ENCODE measurements around the gene DPH7.
"Not testable (repeated sequence)": the region's sequence is repeated elsewhere in the genome, so short reads cannot be mapped to it uniquely, and the experiment has no call there.

The DPH7 gene

DNA sequence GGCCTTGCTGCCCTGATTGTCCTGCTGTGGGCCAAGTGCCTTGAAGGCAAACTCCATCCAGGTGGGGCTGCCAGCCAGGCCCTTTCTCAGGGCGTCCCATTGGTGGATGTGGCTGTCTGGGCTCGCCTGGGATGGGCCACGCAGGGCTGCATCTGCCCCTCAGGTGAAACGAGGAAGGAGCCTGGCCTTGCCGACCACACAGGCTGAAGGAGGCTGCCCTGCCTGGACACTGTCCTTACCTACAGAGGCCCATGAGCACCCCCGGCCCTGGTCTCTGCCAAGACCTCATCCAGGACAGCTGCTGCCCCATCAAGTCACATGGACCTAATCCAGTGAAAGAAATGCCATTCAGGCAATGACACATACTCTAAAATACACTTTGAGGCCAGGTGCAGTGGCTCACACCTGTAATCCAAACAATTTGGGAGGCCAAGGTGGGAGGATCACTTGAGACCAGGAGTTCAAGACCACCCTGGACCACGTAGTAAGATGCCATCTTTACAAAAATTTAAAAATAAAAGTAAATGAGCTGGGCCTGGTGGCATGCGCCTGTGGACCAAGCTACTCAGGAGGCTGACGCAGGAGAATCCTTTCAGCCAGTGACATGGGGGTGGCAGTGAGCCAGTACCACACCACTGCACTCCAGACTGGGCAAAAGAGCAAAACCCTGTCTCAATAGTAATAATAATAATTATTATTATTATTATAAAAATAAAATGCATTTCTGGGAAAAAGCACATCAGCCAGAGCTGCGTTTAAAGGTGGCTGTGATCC, 62.4 kb downstream of the DPH7 start:
- no peak for DNase-seq

DNA sequence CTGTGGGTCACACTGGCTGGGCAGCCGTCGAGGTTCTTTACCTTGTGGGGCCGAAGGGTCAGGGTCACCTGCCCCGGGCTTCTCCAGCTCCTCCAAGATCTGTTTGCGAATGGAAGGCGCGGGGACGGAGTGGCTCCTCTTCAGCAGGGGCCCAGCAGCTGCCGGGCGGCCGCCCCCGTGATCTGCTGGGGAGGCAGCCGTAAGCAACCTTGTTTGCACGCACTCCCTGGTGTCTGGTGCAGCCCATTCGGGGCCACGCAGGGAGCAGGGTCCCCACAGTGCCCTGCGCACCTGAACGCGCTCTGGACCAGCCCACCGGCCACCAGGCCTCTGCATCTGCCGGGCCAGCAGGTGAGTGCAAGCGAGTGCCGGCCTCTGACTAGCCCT, 63.4 kb downstream of the DPH7 start:
- no peak for DNase-seq

DNA sequence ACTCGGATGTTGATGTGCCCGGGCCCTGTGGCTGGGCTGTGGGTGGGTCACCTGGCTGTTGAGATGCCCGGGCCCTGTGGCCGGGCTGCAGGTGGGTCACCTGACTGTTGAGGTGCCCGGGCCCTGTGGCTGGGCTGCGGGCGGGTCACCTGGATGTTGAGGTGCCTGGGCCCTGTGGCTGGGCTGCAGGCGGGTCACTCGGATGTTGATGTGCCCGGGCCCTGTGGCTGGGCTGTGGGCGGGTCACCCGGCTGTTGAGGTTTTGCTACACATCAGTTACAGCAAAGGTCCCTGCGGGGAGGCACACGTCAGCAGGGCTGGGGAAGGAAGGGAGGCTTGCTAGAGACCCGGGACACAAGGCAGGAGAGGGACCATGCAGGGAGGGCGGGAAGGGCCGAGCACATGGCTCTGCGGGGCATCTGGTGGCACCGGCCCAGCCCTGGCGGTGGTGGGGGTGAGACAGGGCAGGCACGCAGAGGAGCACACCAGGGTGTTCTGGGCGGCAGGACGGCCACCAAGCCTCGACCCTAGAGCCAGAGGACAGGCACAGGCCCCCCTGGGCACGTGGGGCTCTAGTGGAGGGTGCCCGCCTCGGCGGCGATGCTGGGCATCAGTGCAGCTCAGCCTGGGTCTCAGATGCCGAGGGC, 63.9 kb downstream of the DPH7 start:
- no peak for DNase-seq

DNA sequence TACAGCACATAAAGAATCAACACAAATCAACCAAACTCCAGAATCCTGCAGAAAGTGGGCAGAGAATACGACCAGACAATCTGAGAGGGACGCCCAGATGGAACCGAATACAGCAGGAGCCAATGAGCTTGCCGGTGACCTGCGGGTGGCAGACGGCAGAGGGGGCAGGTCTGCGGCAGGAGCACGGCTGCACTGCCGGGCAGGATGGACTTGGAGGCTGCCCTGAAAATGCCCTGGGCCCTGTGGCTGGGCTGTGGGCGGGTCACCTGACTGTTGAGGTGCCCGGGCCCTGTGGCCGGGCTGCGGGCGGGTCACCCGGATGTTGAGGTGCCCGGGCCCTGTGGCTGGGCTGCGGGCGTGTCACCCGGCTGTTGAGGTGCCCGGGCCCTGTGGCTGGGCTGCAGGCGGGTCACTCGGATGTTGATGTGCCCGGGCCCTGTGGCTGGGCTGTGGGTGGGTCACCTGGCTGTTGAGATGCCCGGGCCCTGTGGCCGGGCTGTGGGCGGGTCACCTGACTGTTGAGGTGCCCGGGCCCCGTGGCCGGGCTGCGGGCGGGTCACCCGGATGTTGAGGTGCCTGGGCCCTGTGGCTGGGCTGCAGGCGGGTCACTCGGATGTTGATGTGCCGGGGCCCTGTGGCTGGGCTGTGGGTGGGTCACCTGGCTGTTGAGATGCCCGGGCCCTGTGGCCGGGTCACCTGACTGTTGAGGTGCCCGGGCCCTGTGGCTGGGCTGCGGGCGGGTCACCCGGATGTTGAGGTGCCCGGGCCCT, 64.7 kb downstream of the DPH7 start:
- not testable (repeated sequence) for DNase-seq

DNA sequence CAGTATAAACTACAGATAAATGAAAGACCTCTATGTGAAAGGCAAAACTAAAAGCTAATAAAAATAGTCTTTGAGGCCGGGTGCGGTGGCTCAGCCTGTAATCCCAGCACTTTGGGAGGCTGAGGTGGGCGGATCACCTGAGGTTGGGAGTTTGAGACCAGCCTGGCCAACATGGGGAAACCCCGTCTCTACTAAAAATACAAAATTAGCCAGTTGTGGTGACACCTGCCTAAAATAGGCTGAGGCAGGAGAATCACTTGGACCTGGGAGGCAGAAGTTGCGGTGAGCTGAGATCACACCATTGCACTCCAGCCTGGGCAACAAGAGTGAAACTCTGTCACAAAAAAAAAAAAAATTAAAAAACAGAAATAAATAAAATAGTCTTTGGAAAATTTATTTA, 65.6 kb downstream of the DPH7 start:
- not testable (repeated sequence) for DNase-seq

DNA sequence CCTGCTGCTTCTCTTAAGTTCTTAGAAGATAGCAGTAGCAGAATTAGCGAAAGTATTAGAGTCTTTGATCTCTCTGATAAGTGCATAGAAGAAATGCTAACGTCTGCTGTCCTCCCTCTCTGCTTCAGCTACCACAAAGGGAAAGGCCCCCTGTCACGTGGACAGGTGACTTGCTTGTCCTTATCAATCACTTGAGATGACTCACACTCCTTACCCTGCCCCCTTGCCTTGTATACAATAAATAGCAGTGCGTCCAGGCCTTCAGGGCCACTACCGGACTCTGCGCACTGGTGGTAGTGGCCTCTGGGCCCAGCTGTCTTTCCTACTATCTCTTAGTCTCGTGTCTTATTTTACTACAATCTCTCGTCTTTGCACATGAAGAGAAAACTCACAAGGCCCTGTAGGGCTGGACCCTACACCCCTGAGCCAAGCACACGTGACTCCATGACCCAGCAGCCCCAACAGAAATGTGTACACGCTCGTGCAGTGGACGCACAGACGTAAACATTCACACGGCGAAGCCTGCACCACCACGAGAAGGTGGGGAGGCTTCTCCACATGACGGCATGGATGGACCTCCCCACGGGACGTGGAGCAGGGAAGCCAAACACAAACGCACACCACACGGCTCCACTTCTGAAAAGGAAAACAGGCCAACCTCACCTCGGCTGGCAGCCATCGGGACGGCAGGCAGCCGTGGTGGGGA, 66.8 kb downstream of the DPH7 start:
- no peak for DNase-seq

DNA sequence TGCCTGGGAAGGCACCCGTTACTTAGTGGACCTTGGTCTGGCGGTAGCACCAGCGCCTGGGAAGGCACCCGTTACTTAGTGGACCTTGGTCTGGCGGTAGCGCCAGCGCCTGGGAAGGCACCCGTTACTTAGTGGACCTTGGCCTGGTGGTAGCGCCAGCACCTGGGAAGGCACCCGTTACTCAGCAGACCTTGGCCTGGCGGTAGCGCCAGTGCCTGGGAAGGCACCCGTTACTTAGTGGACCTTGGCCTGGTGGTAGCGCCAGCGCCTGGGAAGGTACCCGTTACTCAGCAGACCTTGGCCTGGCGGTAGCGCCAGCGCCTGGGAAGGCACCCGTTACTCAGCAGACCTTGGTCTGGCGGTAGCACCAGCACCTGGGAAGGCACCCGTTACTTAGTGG, 67.6 kb downstream of the DPH7 start:
- DNase-seq: not testable (repeated sequence)

DNA sequence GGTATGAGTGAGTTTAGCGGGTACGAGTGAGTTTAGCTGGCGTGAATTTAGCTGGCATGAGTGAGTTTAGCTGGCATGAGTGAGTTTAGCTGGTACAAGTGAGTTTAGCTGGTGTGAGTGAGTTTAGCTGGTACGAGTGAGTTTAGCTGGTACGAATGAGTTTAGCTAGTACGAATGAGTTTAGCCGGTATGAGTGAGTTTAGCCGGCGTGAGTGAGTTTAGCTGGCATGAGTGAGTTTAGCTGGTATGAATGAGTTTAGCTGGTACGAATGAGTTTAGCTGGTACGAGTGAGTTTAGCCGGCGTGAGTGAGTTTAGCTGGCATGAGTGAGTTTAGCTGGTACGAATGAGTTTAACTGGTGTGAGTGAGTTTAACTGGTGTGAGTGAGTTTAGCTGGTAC, 69.5 kb downstream of the DPH7 start:
- no peak for DNase-seq

DNA sequence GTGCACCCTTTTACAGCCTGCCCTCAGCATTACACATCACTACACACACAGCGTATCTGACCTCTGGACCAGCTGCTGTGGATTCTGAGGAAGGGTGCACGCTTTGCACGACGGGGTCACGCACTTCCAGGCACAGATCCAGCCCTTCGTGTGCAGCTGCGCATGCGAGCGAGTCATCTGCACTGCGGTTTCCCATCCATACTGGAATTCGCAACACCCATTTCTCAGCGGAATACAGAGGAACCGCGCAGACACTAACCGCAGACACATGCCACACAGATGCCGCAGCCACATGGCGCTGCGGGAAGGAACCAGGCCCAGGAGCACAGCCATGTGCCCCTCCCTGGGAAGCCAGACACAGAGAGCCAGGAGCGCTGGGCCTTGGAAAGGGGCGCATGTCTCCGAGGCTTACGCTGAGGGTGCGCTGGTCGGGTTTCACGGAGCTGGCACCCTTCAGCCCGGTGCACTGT, 72.0 kb downstream of the DPH7 start:
- no peak for DNase-seq

DNA sequence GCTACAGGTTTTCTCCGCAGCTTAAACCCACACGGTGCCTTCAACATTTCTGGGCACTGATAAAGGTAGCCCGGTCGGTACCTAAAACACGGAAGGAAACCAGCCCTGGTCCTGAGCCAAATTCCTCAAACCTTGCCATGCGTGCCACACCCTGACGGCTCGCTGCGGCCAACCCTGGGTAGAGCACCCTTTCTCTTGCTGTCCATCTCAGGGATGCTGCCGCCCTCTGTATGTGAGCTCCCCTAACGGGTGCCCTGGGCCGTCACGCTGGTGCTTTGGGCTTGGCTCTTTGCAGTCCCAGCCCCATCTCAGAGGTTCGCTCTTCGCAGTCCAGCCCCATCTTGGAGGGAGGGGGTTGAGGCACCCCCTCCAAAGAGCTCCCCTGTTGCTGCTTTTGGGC, 72.5 kb downstream of the DPH7 start:
- no peak for DNase-seq

DNA sequence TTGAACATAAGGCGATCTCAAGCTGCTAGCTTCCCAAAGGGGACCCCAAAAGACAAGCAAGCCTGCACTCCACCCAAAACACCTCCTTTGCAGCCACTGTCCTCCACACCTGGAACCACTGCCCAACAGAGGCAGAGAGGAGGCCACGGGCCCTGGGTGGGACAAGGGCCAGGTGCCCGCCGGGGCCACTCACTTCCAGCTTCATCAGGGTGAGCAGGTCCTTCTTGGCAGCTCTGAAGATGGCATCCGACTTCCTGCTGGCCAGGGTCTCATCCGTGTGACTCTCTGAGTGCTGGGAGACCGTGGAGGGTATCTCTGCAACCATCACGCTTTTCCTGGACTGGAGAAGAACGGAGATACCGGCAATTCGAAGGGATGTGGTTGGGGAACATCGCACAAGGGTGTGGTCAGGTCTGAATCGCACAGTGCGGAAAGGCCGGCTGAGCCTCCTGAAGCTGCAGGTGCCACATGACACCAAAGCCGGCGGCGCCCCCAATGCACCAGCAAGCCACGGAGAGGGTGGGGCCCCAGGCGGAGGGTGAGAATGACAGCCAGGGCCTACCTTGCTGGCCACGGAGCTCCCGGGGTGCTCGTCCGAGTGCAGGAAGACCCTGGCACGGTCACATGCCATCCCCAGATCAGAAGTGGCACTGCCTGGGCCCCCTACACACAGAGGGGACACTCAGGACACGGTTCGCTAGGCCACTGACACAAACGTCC, 73.1 kb downstream of the DPH7 start:
- DNase-seq: no peak
